ENCODE measurements around the gene PBXIP1.

DNA sequence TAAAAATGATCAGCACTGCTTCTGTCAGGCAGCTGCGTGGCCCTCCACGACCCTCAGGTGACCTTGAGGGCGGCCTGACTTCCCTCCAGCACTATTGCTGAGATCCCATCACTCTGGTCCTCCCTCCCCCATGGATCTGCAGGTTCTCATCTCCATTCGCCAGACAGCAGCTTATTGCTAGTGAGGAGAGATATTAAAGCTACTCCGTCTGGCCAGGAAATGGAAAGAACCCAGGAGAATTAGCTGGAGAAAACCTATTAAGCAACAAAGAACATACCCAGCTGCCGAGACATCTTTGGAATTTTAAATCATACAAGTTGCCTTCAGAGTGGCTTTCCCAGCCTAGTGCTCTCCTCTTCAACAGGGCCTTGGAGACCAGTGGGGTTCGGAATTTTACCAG lies 60.1 kb downstream of the PBXIP1 start:
- TF ChIP-seq, protein P1, sequence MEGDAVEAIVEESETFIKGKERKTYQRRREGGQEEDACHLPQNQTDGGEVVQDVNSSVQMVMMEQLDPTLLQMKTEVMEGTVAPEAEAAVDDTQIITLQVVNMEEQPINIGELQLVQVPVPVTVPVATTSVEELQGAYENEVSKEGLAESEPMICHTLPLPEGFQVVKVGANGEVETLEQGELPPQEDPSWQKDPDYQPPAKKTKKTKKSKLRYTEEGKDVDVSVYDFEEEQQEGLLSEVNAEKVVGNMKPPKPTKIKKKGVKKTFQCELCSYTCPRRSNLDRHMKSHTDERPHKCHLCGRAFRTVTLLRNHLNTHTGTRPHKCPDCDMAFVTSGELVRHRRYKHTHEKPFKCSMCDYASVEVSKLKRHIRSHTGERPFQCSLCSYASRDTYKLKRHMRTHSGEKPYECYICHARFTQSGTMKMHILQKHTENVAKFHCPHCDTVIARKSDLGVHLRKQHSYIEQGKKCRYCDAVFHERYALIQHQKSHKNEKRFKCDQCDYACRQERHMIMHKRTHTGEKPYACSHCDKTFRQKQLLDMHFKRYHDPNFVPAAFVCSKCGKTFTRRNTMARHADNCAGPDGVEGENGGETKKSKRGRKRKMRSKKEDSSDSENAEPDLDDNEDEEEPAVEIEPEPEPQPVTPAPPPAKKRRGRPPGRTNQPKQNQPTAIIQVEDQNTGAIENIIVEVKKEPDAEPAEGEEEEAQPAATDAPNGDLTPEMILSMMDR (IDR thresholded peaks at IDR 0.05; ENCODE audit: poor library complexity) = no peak
- TF ChIP-seq EZH2 (IDR thresholded peaks at IDR 0.05; ENCODE audit: borderline replicate concordance) = no peak

Data from hepatocyte (in vitro differentiated cells).